Muscle of back (tissue), 11 donors: ENCODE results near the gene GNAQ. TPM values are rescaled to one million over a fixed set of nuclear protein-coding genes. Genes with fewer than 3 reads are reported as not detected.
"Not testable (repeated sequence)": the region's sequence is repeated elsewhere in the genome, so short reads cannot be mapped to it uniquely, and the experiment has no call there.

ENCODE experiments used
- DNase-seq, 3 donors: peaks; one replicate each; pipeline versions ENCODE4 v3.0.0 to v3.0.0-alpha.2; 2013
- polyA plus RNA-seq, 10 donors: library from polyadenylated mRNA; unstranded; fragments of 120-200 nt; gene quantifications; one replicate each; pipeline ENCODE4 v1.2.1, GENCODE V29; 2013; ENCODE audit not compliant: insufficient read length in 10 of 10

The GNAQ gene
- polyA plus RNA-seq, 10 donors, result 24.6 to 35.5 (median 30.5) TPM

GRCh38 chr9:77906991-77907390, 124.6 kb downstream of the GNAQ start:
- no peak for DNase-seq

- DNase-seq, result no peak
Measured at GRCh38 chr9:77903666-77904285, 127.8 kb downstream of the GNAQ start.

GRCh38 chr9:77901771-77902170, 129.8 kb downstream of the GNAQ start:
- DNase-seq, result no peak

GRCh38 chr9:77901018-77901417, 130.6 kb downstream of the GNAQ start:
- DNase-seq, result no peak

GRCh38 chr9:77899679-77900354, 131.8 kb downstream of the GNAQ start:
- peak in 1 of 3 donors; percentile 56 for DNase-seq

GRCh38 chr9:77898864-77899263, 132.7 kb downstream of the GNAQ start:
- no peak for DNase-seq

- DNase-seq, result peak in 2 of 3 donors; percentile 22 to 36
Measured at GRCh38 chr9:77896938-77897667, 134.5 kb downstream of the GNAQ start.

- DNase-seq, result no peak
Measured at GRCh38 chr9:77896269-77896937, 135.2 kb downstream of the GNAQ start.

- no peak for DNase-seq
Measured at GRCh38 chr9:77893706-77894105, 137.9 kb downstream of the GNAQ start.

- no peak for DNase-seq
Measured at GRCh38 chr9:77892955-77893514, 138.6 kb downstream of the GNAQ start.

GRCh38 chr9:77892171-77892570, 139.4 kb downstream of the GNAQ start:
- DNase-seq, result no peak

GRCh38 chr9:77891128-77891800, 140.3 kb downstream of the GNAQ start:
- no peak for DNase-seq

GRCh38 chr9:77887662-77888061, 143.9 kb downstream of the GNAQ start:
- DNase-seq, result no peak

GRCh38 chr9:77885104-77885672, 146.4 kb downstream of the GNAQ start:
- peak in 2 of 3 donors; percentile 24 to 37 for DNase-seq

- peak in 1 of 3 donors; percentile 20 for DNase-seq
Measured at GRCh38 chr9:77883846-77884771, 147.5 kb downstream of the GNAQ start.

GRCh38 chr9:77883133-77883532, 148.5 kb downstream of the GNAQ start:
- DNase-seq, result no peak

- no peak for DNase-seq
Measured at GRCh38 chr9:77882294-77882693, 149.3 kb downstream of the GNAQ start.

- not testable (repeated sequence) for DNase-seq
Measured at GRCh38 chr9:77881634-77882033, 150.0 kb downstream of the GNAQ start.

GRCh38 chr9:77881111-77881510, 150.5 kb downstream of the GNAQ start:
- no peak for DNase-seq

GRCh38 chr9:77879437-77879943, 152.1 kb downstream of the GNAQ start:
- DNase-seq, result peak in 1 of 3 donors; percentile 13
